GM21717 (cell line): Measurements from ENCODE around the gene CERS2.
A peak's percentile ranks its signal among the peaks of the same experiment; 100 is the strongest.

Experiments used
- ATAC-seq: cut with Tn5 transposase; IDR thresholded peaks from one replicate; pipeline ENCODE4 v1.9.1; 2021; ENCODE audit warnings: mild to moderate bottlenecking, moderate library complexity; ENCODE audit not compliant: unreplicated experiment

CERS2 gene

DNA sequence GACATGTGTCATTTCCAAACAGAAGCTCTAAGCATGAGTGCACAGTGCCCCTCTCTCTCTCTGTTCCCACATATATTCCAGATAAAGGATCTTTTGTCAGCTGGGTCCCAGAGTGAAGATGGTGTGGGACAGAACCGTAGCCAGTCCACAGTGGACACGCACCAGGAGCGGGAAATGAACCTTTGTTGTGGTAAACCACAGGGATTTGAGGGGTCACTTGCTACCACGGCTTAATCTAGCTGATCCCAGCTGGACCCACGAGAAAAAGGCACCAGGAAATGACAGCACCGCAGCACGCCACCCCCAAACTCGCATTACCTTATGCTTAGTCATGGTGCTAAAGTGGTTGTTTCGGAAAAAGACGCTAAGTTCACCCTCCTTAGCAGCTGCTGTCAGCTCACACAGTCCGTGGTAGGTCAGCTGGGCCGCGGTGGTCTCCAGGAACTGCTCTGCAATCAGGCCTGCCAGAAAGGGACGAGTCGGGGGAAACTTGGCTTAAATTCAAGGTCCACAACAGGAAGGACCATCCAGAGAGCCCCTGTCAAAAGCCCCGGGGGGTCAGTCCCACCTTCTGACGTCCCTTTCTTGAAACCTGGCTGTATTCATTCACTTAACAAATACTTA is 24.5 kb upstream of the CERS2 start:
- no peak for ATAC-seq

DNA sequence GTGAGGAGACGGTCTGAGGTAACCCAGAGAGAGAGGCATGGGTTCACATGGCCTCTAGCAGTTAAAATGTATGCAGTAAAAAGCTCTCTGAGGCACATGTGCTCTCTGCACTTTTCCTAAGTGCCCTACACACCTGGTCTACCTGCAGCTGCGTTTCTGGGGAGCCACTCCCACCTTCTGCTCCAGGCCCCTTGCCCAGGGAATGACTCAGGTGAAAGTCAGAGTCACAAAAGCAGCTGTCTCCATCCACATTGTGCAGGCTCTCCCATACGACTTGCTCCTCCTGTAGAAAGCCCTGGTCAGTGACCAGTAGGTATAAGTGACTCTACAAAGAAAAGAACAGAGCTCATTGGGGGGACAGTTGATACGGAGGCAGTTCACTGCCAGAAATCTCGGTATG is 23.3 kb upstream of the CERS2 start:
- ATAC-seq = no peak

DNA sequence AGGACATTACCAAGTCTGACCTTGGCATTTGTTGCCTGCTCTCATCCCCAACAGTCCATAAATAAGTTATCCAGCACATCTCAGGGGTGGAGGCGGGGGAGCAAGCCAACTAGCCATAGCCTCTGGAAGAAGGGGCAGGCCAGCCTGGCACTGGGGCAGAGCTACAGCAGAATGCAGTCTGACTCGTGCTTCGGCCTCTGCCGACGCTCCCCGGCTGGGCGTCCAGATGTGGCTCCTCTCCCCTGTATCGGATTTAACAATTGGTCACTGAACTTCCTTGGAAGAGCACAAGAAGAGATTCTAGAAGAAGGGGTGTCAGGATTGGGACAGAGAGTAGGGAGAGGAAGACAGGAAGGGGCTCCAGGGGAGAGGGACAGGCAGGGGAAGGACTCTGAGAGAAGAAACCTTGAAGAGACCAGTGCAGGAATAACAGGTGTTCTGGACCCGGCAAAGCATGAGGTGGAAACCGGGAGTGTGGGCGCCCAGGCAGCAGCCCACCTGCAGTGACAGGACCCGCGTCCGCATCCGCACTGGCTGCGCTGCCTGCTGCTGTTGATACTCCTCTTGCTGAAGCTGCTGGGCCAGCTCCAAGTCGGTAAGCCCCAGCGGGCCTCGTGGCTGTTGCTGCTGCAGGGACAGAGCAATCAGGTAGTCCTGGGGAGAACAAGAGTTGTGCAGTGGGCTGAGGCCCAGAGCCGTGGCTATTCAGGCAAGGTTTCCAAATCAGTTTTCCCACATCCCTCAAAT is 22.7 kb upstream of the CERS2 start:
- no peak for ATAC-seq

DNA sequence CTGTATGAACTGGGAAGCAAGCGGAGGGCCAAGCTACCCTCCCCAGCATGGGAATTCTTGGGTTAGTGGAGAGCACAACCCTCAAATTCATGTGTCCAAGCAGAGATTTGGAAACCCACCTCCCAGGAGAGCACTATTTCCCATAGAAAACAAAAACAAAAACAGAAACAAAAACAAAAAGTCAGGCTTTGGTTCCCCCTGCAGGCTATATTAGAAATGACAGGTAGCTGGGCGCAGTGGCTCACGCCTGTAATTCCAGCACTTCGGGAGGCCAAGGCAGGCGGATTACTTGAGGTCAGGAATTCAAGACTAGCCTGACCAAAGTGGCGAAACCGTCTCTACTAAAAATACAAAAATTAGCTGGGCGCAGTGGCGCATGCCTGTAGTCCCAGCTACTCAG is 21.3 kb upstream of the CERS2 start:
- ATAC-seq = no peak

DNA sequence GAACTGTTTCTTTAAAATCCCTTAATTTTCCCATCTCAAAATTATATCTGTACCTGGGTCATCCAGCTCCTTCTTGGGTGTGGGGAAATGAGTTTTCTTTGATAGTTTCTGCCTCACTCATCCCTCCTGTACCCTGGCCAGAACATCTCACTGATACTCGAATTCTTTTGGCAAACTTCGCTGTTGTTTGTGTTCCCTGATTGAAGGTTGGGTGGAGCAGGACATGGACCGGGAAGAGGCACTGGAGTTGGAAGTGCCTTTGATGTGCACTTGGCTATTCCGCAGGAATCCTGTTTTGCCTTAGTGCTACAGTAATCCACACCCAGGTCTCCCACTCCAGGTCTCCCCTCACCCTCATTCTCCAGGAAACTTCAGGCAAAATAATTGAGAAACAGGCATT is 20.8 kb upstream of the CERS2 start:
- no peak for ATAC-seq

DNA sequence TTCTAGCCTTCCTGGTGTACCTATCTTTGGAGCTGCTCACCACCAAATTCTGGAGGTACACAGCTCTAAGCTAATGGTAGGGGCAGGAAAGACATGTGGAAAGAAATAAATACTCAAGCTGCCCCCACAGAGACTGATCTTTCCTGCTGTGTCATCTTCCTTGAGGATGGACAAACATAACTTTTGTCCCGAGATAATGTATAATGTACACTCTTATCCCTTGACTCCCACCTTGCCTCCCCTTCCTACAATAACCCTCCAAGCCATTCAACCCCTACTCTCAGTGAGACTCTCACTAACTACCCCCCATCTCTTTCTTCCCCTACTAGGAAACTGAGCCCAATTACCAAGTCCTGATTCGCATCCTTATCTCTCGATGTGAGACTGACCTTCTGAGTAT is 19.6 kb upstream of the CERS2 start:
- ATAC-seq = no peak

DNA sequence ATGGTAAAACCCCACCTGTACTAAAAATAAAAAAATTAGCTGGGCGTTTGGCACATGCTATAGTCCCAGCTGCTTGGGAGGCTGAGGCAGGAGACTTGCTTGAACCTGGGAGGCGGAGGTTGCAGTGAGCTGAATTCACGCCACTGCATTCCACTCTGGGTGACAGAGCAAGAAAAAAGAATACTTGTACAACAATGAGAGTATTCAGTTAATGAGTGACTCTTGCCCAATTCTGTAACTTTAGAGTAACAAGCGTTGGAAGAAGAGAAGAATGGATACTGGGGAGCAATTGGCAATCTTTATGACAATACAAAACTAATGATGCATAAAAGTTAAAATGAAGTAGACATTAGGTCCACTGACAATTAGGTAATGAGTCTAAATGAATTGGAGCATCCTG is 18.0 kb upstream of the CERS2 start:
- no peak for ATAC-seq

DNA sequence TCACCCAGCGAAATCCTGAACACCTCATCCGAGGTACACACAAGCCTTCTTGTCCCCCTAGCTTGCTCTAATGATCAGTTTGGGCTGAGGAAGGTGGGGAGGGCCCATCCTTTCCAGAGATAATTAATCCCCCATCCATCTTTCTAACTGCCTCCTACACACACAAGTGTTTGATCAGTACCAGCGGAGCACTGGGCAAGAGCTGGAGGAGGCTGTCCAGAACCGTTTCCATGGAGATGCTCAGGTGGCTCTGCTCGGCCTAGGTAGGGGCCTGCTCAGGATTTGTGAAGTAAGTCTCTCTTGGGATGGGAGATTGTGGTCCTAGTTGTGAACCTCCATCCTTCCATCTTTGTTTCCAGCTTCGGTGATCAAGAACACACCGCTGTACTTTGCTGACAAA is 13.3 kb upstream of the CERS2 start:
- ATAC-seq = no peak

DNA sequence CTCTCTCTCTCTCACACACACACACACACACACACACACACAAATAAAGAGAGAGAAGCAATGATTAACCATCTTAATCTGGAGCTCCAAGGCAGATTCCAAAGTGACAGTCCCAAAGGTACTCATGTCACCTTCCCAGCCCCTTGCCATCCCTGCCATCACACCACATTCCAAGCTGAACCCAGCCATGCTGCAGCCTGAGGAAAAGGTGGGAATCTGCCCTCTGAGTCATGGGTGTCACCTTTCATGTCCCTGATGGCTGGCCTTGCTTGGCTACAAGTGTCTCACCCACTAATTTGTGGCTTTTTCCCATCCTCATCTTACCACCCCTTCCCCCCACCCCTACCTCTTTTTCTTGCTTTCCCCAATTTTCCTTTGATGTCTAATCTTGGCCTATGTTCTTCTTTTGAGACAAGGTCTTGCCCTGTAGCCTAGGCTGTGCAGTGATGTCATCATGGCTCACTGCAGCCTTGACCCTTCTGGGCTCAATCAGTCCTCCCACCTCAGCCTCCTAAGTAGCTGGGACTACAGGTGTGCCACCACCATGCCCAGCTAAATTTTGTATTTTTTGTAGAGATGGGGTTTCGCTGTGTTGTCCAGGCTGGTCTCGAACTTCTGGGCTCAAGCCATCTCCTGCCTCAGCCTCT is 10.7 kb upstream of the CERS2 start:
- ATAC-seq = no peak

DNA sequence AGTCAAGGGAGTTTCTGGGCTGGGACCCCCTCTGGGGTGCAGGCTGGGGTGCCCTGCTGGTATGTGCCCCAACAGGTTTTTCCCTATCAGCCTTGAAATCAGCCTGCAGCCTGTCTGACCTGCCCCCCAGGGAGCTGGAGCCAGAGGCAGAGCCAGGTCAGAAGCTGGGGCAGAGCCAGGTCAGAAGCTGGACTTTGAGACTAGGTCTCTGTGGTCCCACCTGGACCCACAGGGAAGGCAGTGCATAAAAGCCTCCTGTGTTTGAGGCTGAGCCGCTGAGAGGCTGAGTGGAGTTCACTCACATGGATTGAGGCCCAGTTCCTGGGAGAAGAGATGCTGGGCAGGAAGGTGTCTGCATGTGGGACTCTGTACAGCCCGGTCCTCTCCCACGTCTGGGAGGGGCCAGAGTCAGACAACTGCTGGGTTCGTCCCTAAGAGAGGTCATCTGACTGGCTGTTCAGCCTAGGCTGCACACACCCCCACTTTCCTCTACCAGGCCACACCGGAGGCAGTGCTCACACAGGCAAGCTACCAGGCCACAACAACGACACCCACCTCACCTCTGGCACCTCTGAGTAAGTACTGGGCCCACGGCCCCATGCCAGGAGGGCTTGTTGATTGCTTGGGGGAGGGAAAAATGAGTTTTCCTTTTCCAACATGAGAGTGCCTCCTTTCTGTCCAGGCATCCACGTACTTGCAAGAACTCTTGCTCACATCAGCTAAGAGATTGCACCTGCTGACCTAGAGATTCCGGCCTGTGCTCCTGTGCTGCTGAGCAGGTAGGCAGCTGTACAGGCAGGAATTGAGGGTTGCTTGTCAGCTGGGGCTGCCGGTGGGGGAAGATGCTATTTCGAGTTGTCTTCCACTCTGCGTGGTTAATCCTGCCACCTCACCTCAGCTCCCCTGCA is 7.4 kb upstream of the CERS2 start, which contains the start of gene ANXA9:
ANXA9 (plus strand) TSS at position 488 of the 908 bp plus-strand sequence. CDS start 814 bp downstream, outside the sequence.
- ATAC-seq = no peak

DNA sequence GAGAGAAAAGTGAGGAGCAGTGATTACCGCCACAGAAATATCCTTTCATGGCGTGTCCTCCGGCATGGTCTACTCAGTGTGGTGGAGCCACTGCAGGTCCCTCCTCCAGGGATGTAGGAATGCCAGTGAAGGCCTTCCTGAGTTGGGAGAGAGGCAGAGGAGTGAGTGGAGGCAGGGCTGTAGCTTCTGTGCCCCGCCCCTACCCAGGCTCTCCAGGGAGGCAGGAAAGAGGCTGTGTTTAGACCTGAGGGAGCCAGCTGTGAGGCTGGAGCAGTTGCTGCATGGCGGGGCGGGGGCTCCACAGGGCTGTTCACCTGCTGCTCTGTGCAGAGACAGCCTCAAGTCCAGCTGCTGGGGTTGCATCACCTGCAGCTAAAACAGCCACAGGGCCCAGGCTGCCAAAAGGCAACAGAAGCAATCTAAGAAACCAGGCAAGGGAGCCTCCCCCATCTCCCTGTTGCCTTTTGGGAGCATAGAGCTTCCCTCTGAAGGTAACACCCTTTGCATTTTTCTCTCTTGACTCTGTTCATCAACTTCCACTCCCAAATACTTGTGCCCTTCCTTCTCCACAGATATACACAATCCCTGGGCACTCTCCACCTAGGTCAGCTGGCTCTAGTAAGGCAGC is 6.7 kb upstream of the CERS2 start:
- no peak for ATAC-seq

DNA sequence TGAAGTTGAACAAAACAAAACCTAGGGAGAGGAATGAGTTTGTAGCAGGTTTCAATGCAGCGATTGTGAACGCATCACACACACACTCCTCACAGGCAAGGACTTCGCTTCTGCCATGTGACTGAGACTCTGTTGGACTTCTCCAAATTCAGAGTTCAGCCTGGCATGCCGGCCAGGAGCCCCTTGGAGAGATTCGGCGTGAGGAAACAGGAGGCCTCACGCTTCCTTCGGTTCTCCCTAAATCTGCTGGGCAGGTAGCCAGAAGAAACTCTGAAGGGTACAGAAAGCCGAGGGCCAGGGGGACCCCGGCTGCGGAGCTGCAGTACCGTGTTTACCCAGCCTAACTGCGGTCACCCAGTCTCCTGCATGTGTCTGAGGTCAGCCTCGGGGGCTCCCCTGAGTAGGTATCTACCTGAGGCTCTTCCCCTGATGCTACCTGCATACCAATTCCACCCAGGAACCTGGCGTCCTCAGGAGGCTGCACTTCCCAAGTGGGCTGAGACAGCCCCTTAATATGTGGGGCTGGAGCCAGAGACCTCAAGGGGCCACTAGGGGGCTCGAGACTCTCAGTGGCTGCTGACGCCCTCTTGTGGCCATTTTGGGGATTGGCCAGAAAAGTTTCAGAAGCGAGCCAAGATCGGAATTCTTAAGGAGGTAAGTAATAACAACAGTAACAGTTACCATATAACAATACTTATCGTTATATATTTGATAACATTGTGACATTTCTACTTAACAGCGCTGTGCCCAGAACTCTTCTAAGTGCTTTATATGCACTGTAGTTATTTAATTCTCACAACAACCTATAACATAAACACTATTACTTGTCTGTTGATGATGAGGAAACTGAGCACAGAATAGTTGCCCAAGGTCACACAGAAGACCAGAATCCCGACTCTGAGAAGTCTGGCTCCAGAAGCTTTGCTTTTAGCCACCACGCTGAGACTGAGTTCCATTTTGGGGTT is 4.7 kb upstream of the CERS2 start:
- no peak for ATAC-seq

DNA sequence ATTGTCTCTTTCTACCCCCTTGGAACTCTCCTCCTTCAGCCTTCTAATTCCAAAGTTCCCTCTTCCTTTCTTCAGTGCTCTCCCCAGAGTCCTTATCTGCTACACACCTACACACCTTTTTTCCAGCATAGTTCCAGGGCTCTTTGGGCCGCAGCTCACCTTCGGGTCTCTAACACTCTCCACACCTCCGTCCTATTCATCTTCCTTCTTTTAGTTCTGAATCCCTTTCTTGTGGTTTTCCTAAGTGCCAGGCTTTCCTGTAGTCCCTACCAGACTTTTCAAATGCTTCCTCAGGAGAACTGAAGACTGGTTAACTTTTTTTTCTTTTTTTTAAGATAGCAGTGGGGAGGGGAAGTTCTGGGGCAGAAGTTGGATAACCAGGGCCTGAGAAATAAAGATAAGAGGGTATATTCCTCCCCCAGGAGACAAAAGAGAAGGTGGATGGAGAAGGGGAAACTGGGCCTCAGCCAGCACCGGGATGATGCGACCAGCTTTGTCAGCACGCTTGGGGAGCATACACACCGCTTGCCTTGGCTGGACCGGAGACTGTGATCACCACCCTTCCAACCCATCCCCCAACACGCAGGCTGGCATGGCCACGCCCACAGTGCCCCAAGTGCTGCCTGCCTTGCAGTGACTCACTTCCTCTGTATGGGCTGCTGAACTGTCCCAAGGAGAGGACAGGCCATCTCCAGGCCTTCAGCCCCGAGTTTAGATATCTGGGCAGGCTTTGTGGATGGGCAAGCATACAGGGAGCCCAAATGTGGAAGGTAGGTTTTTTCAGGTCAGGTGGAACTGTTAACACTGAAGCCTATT is 2.5 kb upstream of the CERS2 start:
- ATAC-seq = no peak

DNA sequence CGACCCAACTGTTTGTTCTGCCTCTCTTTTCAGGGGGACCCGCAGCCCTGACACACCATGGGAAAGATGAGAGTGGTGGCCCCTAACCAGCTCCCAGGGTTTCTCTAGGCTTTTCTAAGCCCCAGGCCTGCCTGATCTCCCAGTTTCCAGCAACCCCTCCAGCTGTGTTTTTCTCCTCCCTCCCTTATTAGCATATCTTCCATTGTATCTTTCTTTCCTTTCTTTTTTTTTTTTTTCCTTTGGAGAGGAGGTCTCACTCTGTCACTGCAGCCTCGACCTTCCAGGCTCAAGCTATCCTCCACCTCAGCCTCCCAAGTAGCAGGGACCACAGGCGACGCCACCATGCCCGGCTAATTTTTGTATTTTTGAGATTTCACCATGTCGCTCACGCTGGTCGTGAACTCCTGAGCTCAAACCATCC is 1.8 kb upstream of the CERS2 start:
- no peak for ATAC-seq

DNA sequence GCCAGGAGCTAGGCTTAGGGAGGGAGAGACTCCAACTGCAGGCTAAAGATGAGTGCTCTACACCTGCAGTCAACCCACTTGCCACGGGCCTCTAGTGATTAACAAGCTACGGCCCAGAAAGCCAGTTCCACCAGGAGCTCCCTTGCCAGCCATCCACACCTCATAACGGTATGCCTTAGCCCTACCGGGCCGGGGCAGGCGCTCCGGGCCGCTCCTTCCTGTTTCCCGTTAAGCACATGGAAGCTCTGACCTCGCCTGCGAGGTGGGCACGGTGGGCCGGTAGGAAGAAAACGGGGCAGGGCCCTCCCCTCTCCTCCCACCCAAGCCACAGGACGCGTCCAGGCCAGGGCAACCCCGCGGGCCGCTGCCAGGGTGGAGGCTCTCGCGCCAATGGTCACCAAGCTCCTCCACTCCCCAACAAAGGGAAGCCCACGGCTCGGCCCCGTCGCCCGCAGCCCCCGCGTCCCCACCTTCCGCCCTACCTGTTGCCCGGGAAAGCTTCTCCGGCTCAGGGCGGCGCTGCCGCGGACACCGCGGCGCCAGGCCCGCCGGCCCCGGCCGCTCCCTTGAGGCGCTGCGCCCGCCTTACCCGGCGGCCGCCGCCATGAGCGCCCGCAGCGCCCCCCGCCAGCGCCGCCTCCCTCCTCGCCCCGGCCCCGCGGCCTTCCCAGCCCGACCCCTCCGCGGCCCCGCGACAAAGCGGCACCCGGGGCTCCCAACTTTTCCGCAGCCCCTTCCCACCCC is 627 bp downstream of the CERS2 start:
- peak; percentile 32 for ATAC-seq

DNA sequence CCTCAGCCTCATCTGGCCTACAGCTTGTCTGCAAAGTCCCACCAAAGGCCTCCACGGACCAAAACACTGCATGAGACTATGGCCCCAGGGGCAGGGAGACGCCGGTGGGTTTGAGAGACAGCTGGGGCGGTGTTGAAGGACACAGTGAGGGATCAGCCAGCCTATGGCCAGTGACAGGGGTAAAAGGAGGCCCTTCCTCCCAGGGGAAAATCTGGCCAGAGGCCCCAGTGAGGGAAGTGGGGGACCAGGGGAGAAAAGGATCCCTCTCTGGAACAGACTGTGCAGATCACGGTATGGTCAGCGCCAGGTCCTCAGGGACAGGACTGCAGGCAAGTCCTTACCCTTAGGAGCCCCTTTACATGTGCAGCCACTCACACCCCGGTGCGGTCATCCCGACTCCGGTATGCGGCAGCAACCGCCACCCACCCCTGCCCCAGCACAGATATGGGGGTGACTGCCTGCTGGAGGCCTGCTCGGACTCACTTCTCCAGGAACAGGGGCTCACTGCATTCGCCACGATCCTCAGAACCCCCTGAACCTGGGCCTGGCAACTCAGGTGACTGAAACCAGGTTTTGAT is 1.3 kb downstream of the CERS2 start:
- ATAC-seq = peak; percentile 3

DNA sequence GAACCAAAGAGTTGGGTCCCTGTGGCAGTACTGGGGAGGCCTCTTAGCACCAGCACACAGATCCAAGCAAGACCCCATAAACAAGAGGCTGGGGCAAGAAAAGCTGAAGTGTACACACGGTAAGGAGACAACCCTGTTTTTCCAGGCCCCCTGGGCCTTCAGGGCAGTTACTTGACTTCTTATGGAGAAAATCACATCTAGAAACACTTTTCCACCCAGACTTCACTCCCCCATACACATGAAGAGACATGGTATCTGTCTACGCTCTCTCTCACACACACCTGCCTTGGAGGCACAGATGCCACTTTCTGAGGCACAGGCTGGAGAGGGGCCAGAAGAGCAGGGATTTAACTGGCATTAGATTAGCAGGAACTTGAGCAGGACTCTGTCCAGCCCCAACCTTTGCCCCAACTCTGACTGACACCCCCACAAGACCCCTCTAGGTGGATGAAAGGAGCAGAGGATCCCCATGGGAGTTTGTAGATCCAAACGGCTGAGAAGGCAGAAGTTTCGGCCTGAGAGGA is 2.2 kb downstream of the CERS2 start:
- ATAC-seq = no peak
